Measurements from ENCODE around the gene MINK1. TPM values are rescaled to one million over a fixed set of nuclear protein-coding genes. Genes with fewer than 3 reads are reported as not detected.

Gene MINK1
- total RNA-seq, 1 donor from 2014 or later: 26.2 TPM

DNA sequence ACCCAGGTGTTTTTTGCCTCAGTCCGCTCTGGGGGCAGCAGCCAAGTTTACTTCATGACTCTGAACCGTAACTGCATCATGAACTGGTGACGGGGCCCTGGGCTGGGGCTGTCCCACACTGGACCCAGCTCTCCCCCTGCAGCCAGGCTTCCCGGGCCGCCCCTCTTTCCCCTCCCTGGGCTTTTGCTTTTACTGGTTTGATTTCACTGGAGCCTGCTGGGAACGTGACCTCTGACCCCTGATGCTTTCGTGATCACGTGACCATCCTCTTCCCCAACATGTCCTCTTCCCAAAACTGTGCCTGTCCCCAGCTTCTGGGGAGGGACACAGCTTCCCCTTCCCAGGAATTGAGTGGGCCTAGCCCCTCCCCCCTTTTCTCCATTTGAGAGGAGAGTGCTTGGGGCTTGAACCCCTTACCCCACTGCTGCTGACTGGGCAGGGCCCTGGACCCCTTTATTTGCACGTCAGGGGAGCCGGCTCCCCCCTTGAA lies 64.1 kb downstream of the MINK1 start:
- no peak overlapping the region for H3K27ac Mint-ChIP-seq
- peaks cover 2% of the 10 kb centered on the region for H3K4me1 Mint-ChIP-seq

DNA sequence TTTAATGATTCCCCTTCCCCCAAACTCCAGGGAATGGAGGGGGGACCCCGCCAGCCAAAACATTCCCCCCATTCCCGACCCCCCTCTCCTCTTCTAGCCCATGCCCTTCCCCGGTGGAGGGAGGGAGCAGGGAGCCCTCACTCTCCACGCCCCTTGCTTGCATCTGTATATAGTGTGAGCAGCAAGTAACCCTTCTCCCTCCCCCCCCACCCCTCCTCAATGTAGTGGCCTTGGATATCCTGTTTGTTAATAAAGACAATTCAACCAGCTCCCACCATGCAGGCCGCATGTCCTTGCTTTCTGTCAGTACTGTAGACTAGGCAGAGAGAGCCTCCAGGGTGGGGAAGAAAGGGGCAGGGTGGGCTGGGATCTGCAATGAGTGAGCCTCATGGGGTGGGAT lies 64.6 kb downstream of the MINK1 start:
- Mint-ChIP-seq H3K4me3 (no peak overlapping the region), H3K4me1 (no peaks in the 10 kb centered on the region), H3K27me3 (ENCODE audit: insufficient read depth, low read depth) (peaks cover 11% of the 10 kb centered on the region), H3K36me3 (peaks cover 11% of the 10 kb centered on the region), H3K9me3 (no peaks in the 10 kb centered on the region), H3K27ac (no peak overlapping the region)
- no peaks in the 10 kb centered on the region for H4K20me1 ChIP-seq (ENCODE audit: low read depth)
- no peak overlapping the region for H2AFZ ChIP-seq (replicated peaks)
- no peaks in the 10 kb centered on the region for H3K4me1 ChIP-seq
- H3K36me3 ChIP-seq: no peaks in the 10 kb centered on the region
- peaks cover 10% of the 10 kb centered on the region for H3F3A ChIP-seq (ENCODE audit: low read depth)
- H3K4me3 ChIP-seq: no peak overlapping the region
- TF ChIP-seq, protein P1, sequence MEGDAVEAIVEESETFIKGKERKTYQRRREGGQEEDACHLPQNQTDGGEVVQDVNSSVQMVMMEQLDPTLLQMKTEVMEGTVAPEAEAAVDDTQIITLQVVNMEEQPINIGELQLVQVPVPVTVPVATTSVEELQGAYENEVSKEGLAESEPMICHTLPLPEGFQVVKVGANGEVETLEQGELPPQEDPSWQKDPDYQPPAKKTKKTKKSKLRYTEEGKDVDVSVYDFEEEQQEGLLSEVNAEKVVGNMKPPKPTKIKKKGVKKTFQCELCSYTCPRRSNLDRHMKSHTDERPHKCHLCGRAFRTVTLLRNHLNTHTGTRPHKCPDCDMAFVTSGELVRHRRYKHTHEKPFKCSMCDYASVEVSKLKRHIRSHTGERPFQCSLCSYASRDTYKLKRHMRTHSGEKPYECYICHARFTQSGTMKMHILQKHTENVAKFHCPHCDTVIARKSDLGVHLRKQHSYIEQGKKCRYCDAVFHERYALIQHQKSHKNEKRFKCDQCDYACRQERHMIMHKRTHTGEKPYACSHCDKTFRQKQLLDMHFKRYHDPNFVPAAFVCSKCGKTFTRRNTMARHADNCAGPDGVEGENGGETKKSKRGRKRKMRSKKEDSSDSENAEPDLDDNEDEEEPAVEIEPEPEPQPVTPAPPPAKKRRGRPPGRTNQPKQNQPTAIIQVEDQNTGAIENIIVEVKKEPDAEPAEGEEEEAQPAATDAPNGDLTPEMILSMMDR (IDR thresholded peaks at IDR 0.05): no peak
- no peak for TF ChIP-seq EZH2 (IDR thresholded peaks at IDR 0.05)
- no peak for TF ChIP-seq EZH2phosphoT487 (IDR thresholded peaks at IDR 0.05)
- no peaks in the 10 kb centered on the region for H3K79me2 ChIP-seq (ENCODE audit: low read depth)
- H3K27ac ChIP-seq: no peak overlapping the region
- no peak for DNase-seq (ENCODE audit: low spot score)
- H3K9me3 ChIP-seq (ENCODE audit: low read depth): no peaks in the 10 kb centered on the region
- no peak overlapping the region for H3K9ac ChIP-seq
- peaks cover 21% of the 10 kb centered on the region for H3K27me3 ChIP-seq
- H3K4me2 ChIP-seq: no peak overlapping the region

More for the DNA sequence above, 64.1 kb downstream of the MINK1 start:
- Histone ChIP-seq H4K20me1 (ENCODE audit: low read depth) (no peaks in the 10 kb centered on the region), H3K27ac (no peak overlapping the region), H3F3A (ENCODE audit: low read depth) (peaks cover 10% of the 10 kb centered on the region), H3K4me3 (no peak overlapping the region), H3K4me2 (no peak overlapping the region), H3K9me3 (ENCODE audit: low read depth) (no peaks in the 10 kb centered on the region), H3K79me2 (ENCODE audit: low read depth) (no peaks in the 10 kb centered on the region), H3K27me3 (peaks cover 21% of the 10 kb centered on the region), H3K4me1 (no peaks in the 10 kb centered on the region), H2AFZ (replicated peaks) (no peak overlapping the region), H3K9ac (no peak overlapping the region), H3K36me3 (no peaks in the 10 kb centered on the region)
- TF ChIP-seq, protein P1 (IDR thresholded peaks at IDR 0.05): no peak
- TF ChIP-seq EZH2 (IDR thresholded peaks at IDR 0.05) (no peak), EZH2phosphoT487 (IDR thresholded peaks at IDR 0.05) (no peak)
- H3K9me3 Mint-ChIP-seq: no peaks in the 10 kb centered on the region
- DNase-seq (ENCODE audit: low spot score): no peak
- H3K27me3 Mint-ChIP-seq (ENCODE audit: insufficient read depth, low read depth): peaks cover 11% of the 10 kb centered on the region
- H3K36me3 Mint-ChIP-seq: peaks cover 11% of the 10 kb centered on the region
- H3K4me3 Mint-ChIP-seq: peak overlapping the region; percentile 33

DNA sequence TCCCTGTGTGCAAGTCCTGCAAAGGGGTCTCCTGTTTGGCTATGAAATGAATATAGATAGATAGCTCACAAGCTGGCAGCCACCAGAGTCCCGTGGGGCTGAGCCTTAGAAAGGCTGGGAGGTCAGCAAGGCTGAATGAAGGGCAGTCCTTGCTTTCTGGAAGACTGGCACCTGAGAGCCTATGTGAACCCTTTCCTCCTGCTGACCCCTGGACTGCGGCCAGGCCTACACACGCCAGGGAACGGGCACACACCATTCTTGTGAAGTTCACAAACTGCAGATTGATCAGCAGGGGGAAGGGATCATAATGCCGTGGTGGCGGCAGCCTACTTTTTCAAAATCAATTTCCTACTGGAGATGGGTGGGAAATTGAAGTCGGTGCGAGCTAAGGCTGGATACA lies 65.2 kb downstream of the MINK1 start:
- H3K4me2 ChIP-seq: no peak overlapping the region
- no peak overlapping the region for H3K9ac ChIP-seq
- no peaks in the 10 kb centered on the region for H3K79me2 ChIP-seq (ENCODE audit: low read depth)

More for the DNA sequence above, 65.2 kb downstream of the MINK1 start:
- Histone ChIP-seq H3F3A (ENCODE audit: low read depth) (peaks cover 10% of the 10 kb centered on the region), H2AFZ (replicated peaks) (no peak overlapping the region), H3K27ac (no peak overlapping the region), H3K36me3 (no peaks in the 10 kb centered on the region), H3K4me1 (no peaks in the 10 kb centered on the region), H3K27me3 (peaks cover 21% of the 10 kb centered on the region), H3K9me3 (ENCODE audit: low read depth) (no peaks in the 10 kb centered on the region), H4K20me1 (ENCODE audit: low read depth) (no peaks in the 10 kb centered on the region), H3K4me3 (no peak overlapping the region)
- TF ChIP-seq EZH2 (IDR thresholded peaks at IDR 0.05) (no peak), EZH2phosphoT487 (IDR thresholded peaks at IDR 0.05) (no peak)
- TF ChIP-seq, protein P1 (IDR thresholded peaks at IDR 0.05): no peak
- Mint-ChIP-seq H3K4me1 (peaks cover 2% of the 10 kb centered on the region), H3K27ac (no peak overlapping the region), H3K27me3 (ENCODE audit: insufficient read depth, low read depth) (peaks cover 11% of the 10 kb centered on the region), H3K36me3 (peaks cover 11% of the 10 kb centered on the region), H3K4me3 (peak overlapping the region; percentile 18), H3K9me3 (no peaks in the 10 kb centered on the region)
- no peak for DNase-seq (ENCODE audit: low spot score)
